ENCODE results near the gene SYPL1.

SYPL1 gene

DNA sequence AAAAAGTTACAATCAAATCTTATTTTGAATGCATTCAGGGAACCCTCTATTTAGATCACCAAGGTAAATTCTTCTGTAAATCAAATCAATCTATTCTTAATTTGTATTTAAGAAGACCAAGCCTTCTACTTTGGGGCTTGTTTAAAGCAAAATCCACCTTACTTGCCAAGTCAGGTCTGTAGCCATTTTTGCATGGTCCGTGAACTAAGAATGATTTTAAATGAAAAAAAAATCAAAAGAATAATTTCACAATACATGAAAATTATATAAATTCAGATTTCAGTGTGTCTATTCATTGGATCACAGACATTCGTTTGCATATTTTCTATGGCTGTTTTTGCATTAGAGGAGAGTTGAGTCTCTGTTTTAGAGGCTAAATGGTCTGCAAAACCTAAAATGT, 59.4 kb downstream of the SYPL1 start:
- Histone ChIP-seq H3K4me3 (ENCODE audit: low read depth in 1 of 2, low read length in 2 of 2) (no peak overlapping the region), H3K79me2 (ENCODE audit: insufficient read depth, low read length) (no peaks in the 10 kb centered on the region), H3K27me3 (ENCODE audit: insufficient read depth, low read length, poor library complexity) (peaks cover 40% of the 10 kb centered on the region), H3K36me3 (ENCODE audit: insufficient read depth, low read length) (no peaks in the 10 kb centered on the region), H4K20me1 (ENCODE audit: insufficient read depth, low read length) (no peaks in the 10 kb centered on the region), H3K4me1 (ENCODE audit: insufficient read depth, low read length) (peaks cover 10% of the 10 kb centered on the region), H2AFZ (ENCODE audit: low read depth, low read length) (no peak overlapping the region), H3K9ac (ENCODE audit: low read depth, low read length) (no peak overlapping the region), H3K9me3 (ENCODE audit: insufficient read depth, low read length, severe bottlenecking) (peaks cover 3% of the 10 kb centered on the region), H3K4me2 (ENCODE audit: insufficient read depth, low read length) (no peak overlapping the region), H3K27ac (ENCODE audit: low read length) (no peak overlapping the region)
- DNase-seq (no peak), ATAC-seq (ENCODE audit: insufficient read depth, low read depth) (no peak)
- TF ChIP-seq EZH2 (IDR thresholded peaks at IDR 0.05; ENCODE audit: borderline replicate concordance, low read depth, low read length, severe bottlenecking) (no peak), CTCF (IDR thresholded peaks at IDR 0.05; ENCODE audit: borderline replicate concordance, extremely low read depth, low read length, poor library complexity, severe bottlenecking) (no peak)

GRCh38 chr7:106050746-106051117, 61.4 kb downstream of the SYPL1 start:
- Histone ChIP-seq H3K27ac (ENCODE audit: low read length) (no peak overlapping the region), H3K4me2 (ENCODE audit: insufficient read depth, low read length) (no peak overlapping the region), H2AFZ (ENCODE audit: low read depth, low read length) (no peak overlapping the region), H3K27me3 (ENCODE audit: insufficient read depth, low read length, poor library complexity) (peaks cover 53% of the 10 kb centered on the region), H3K9me3 (ENCODE audit: insufficient read depth, low read length, severe bottlenecking) (peaks cover 3% of the 10 kb centered on the region), H3K36me3 (ENCODE audit: insufficient read depth, low read length) (no peaks in the 10 kb centered on the region), H3K4me3 (ENCODE audit: low read depth in 1 of 2, low read length in 2 of 2) (no peak overlapping the region), H4K20me1 (ENCODE audit: insufficient read depth, low read length) (no peaks in the 10 kb centered on the region), H3K9ac (ENCODE audit: low read depth, low read length) (no peak overlapping the region), H3K4me1 (ENCODE audit: insufficient read depth, low read length) (no peaks in the 10 kb centered on the region), H3K79me2 (ENCODE audit: insufficient read depth, low read length) (no peaks in the 10 kb centered on the region)
- ATAC-seq (ENCODE audit: insufficient read depth, low read depth) (no peak), DNase-seq (no peak)
- TF ChIP-seq CTCF (IDR thresholded peaks at IDR 0.05; ENCODE audit: borderline replicate concordance, extremely low read depth, low read length, poor library complexity, severe bottlenecking): no peak
- no peak for TF ChIP-seq EZH2 (IDR thresholded peaks at IDR 0.05; ENCODE audit: borderline replicate concordance, low read depth, low read length, severe bottlenecking)

DNA sequence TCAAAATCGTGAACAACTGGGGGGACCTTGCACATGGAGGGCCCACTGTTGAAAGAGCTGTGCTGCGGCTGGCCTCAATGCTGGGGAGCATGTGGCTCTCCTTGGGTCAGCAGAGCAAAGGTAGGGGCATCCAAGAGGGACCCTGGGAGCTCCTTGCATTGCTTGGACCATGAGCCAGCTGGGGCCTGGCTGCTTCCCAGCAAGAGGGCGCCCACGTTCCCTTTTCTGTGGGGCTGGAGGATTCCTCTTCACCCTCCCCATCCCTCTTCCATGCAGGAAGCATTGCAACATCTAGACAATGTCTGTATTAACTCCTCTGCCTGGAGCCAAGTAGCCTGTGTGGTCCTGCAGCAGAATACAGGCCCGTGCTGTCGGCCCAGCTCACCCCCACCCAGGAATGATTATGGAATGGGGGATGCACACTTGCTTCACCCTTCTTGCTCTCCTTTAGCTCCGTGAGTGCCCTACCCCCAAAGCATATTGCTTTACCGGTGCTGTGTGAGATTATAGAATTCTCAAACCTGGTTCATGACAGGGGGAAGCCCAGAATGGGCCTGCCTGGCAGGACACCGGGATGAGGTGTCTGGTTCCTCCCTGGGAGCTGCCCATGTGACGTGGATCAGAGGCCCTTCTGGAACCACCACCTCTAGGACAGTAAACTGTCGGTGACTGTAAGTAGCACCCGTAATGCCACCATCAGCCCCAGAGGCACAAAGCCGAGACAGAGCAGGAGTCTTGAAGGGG, 61.9 kb downstream of the SYPL1 start:
- peaks cover 3% of the 10 kb centered on the region for H3K9me3 ChIP-seq (ENCODE audit: insufficient read depth, low read length, severe bottlenecking)
- H3K9ac ChIP-seq (ENCODE audit: low read depth, low read length): no peak overlapping the region
- H3K4me2 ChIP-seq (ENCODE audit: insufficient read depth, low read length): no peak overlapping the region
- H3K36me3 ChIP-seq (ENCODE audit: insufficient read depth, low read length): no peaks in the 10 kb centered on the region
- no peaks in the 10 kb centered on the region for H3K4me1 ChIP-seq (ENCODE audit: insufficient read depth, low read length)
- H3K79me2 ChIP-seq (ENCODE audit: insufficient read depth, low read length): no peaks in the 10 kb centered on the region
- ATAC-seq (ENCODE audit: insufficient read depth, low read depth) (no peak), DNase-seq (no peak)
- H3K4me3 ChIP-seq (ENCODE audit: low read depth in 1 of 2, low read length in 2 of 2): no peak overlapping the region
- H4K20me1 ChIP-seq (ENCODE audit: insufficient read depth, low read length): no peaks in the 10 kb centered on the region
- TF ChIP-seq EZH2 (IDR thresholded peaks at IDR 0.05; ENCODE audit: borderline replicate concordance, low read depth, low read length, severe bottlenecking): no peak
- peak; percentile 14 for TF ChIP-seq CTCF (IDR thresholded peaks at IDR 0.05; ENCODE audit: borderline replicate concordance, extremely low read depth, low read length, poor library complexity, severe bottlenecking)
- no peak overlapping the region for H2AFZ ChIP-seq (ENCODE audit: low read depth, low read length)
- H3K27ac ChIP-seq (ENCODE audit: low read length): no peak overlapping the region
- peaks cover 55% of the 10 kb centered on the region for H3K27me3 ChIP-seq (ENCODE audit: insufficient read depth, low read length, poor library complexity)
